Effector memory CD8-positive, alpha-beta T cell (primary cell): ENCODE results near the gene BNC2.

ENCODE experiments used
- ATAC-seq: fragments of 150-1000 bp; cut with Tn5 transposase; replicated peaks from 2 replicates; pipeline ENCODE4 v1.10.0; 2021; ENCODE audit warnings: mild to moderate bottlenecking, moderate library complexity
- DNase-seq, 3 experiments: peaks; one replicate each; pipeline ENCODE4 v3.0.0; 2021
- H3K27ac Mint-ChIP-seq, 2 donors: one replicate each; pipeline ENCODE4 v1.8.0; 2022; ENCODE audit warnings: mild to moderate bottlenecking in 2 of 2, mixed read lengths in 2 of 2, moderate library complexity in 2 of 2
- H3K27me3 Mint-ChIP-seq, 2 donors: one replicate each; pipeline ENCODE4 v1.8.0; 2022; ENCODE audit warnings: mixed read lengths in 2 of 2
- H3K36me3 Mint-ChIP-seq: one replicate; pipeline ENCODE4 v1.8.0; 2022; ENCODE audit warnings: mild to moderate bottlenecking, moderate library complexity, mixed read lengths; ENCODE audit not compliant: insufficient read depth
- H3K4me1 Mint-ChIP-seq, 2 donors: one replicate each; pipeline ENCODE4 v1.8.0; 2022; ENCODE audit warnings: low read depth in 2 of 2, mixed read lengths in 2 of 2
- H3K4me3 Mint-ChIP-seq, 2 donors: one replicate each; pipeline ENCODE4 v1.8.0; 2022; ENCODE audit warnings: mild to moderate bottlenecking in 2 of 2, mixed read lengths in 2 of 2, moderate library complexity in 2 of 2
- H3K9me3 Mint-ChIP-seq, 2 donors: one replicate each; pipeline ENCODE4 v1.8.0; 2022; ENCODE audit warnings: mixed read lengths in 2 of 2

BNC2 gene

GRCh38 chr9:16864649-16865434 is 5.6 kb downstream of the BNC2 start:
- Mint-ChIP-seq H3K9me3 (no peaks in the 10 kb centered on the region), H3K36me3 (peaks cover 3% of the 10 kb centered on the region), H3K4me3 (no peak overlapping the region), H3K27me3 (peaks cover 0 to 10% of the 10 kb centered on the region in 2 donors), H3K4me1 (no peaks in the 10 kb centered on the region), H3K27ac (no peak overlapping the region)
- DNase-seq (no peak), ATAC-seq (no peak)

- no peak for DNase-seq
- no peak overlapping the region for H3K4me3 Mint-ChIP-seq
- H3K9me3 Mint-ChIP-seq = peaks cover 0 to 8% of the 10 kb centered on the region in 2 donors
Observed at GRCh38 chr9:16848179-16848578, 22.3 kb downstream of the BNC2 start.

GRCh38 chr9:16846986-16847385 is 23.5 kb downstream of the BNC2 start:
- ATAC-seq (no peak), DNase-seq (no peak)
- Mint-ChIP-seq H3K27ac (no peak overlapping the region), H3K36me3 (peaks cover 3% of the 10 kb centered on the region), H3K27me3 (no peaks in the 10 kb centered on the region), H3K4me1 (no peaks in the 10 kb centered on the region), H3K9me3 (no peaks in the 10 kb centered on the region), H3K4me3 (no peak overlapping the region)

More at GRCh38 chr9:16848179-16848578, 22.3 kb downstream of the BNC2 start:
- Mint-ChIP-seq H3K27me3 (no peaks in the 10 kb centered on the region), H3K27ac (no peak overlapping the region), H3K4me1 (peaks cover 0 to 7% of the 10 kb centered on the region in 2 donors), H3K36me3 (peaks cover 3% of the 10 kb centered on the region)
- ATAC-seq = no peak

GRCh38 chr9:16846367-16846766 is 24.1 kb downstream of the BNC2 start:
- ATAC-seq (no peak), DNase-seq (no peak)
- Mint-ChIP-seq H3K9me3 (no peaks in the 10 kb centered on the region), H3K4me3 (no peak overlapping the region), H3K27ac (no peak overlapping the region), H3K36me3 (peaks cover 3% of the 10 kb centered on the region), H3K27me3 (no peaks in the 10 kb centered on the region), H3K4me1 (no peaks in the 10 kb centered on the region)

- DNase-seq (no peak), ATAC-seq (no peak)
- no peaks in the 10 kb centered on the region for H3K36me3 Mint-ChIP-seq
- no peaks in the 10 kb centered on the region for H3K27me3 Mint-ChIP-seq
- no peak overlapping the region for H3K4me3 Mint-ChIP-seq
- peaks cover 5 to 8% of the 10 kb centered on the region in 2 donors for H3K9me3 Mint-ChIP-seq
- no peaks in the 10 kb centered on the region for H3K4me1 Mint-ChIP-seq
- no peak overlapping the region for H3K27ac Mint-ChIP-seq
Observed at GRCh38 chr9:16834817-16835216, 35.7 kb downstream of the BNC2 start.

GRCh38 chr9:16833296-16833835 is 37.1 kb downstream of the BNC2 start:
- Mint-ChIP-seq H3K4me1 (no peaks in the 10 kb centered on the region), H3K36me3 (no peaks in the 10 kb centered on the region), H3K9me3 (peaks cover 5 to 8% of the 10 kb centered on the region in 2 donors), H3K4me3 (no peak overlapping the region), H3K27ac (no peak overlapping the region), H3K27me3 (no peaks in the 10 kb centered on the region)
- ATAC-seq (no peak), DNase-seq (no peak)

- Mint-ChIP-seq H3K27me3 (no peaks in the 10 kb centered on the region), H3K4me3 (no peak overlapping the region), H3K4me1 (no peaks in the 10 kb centered on the region), H3K27ac (no peak overlapping the region), H3K9me3 (peaks cover 5 to 8% of the 10 kb centered on the region in 2 donors), H3K36me3 (no peaks in the 10 kb centered on the region)
- ATAC-seq = no peak
- no peak for DNase-seq
Observed at GRCh38 chr9:16832101-16832500, 38.4 kb downstream of the BNC2 start.

GRCh38 chr9:16830806-16831205 is 39.7 kb downstream of the BNC2 start:
- Mint-ChIP-seq H3K4me3 (no peak overlapping the region), H3K36me3 (no peaks in the 10 kb centered on the region), H3K27ac (no peak overlapping the region), H3K27me3 (no peaks in the 10 kb centered on the region), H3K4me1 (no peaks in the 10 kb centered on the region), H3K9me3 (peaks cover 5 to 8% of the 10 kb centered on the region in 2 donors)
- no peak for DNase-seq
- ATAC-seq = no peak

- no peak overlapping the region for H3K4me3 Mint-ChIP-seq
- DNase-seq (no peak), ATAC-seq (no peak)
- no peaks in the 10 kb centered on the region for H3K4me1 Mint-ChIP-seq
- no peak overlapping the region for H3K27ac Mint-ChIP-seq
- no peaks in the 10 kb centered on the region for H3K27me3 Mint-ChIP-seq
- H3K36me3 Mint-ChIP-seq = no peaks in the 10 kb centered on the region
- H3K9me3 Mint-ChIP-seq = peaks cover 2 to 8% of the 10 kb centered on the region in 2 donors
Observed at GRCh38 chr9:16828340-16829281, 41.9 kb downstream of the BNC2 start.

- ATAC-seq (no peak), DNase-seq (no peak)
- Mint-ChIP-seq H3K4me1 (no peaks in the 10 kb centered on the region), H3K9me3 (no peaks in the 10 kb centered on the region), H3K27me3 (no peaks in the 10 kb centered on the region), H3K36me3 (no peaks in the 10 kb centered on the region), H3K27ac (no peak overlapping the region), H3K4me3 (no peak overlapping the region)
Observed at GRCh38 chr9:16825971-16826625, 44.4 kb downstream of the BNC2 start.

GRCh38 chr9:16825331-16825725 is 45.1 kb downstream of the BNC2 start:
- no peaks in the 10 kb centered on the region for H3K9me3 Mint-ChIP-seq
- DNase-seq = no peak
- H3K27ac Mint-ChIP-seq = no peak overlapping the region
- no peaks in the 10 kb centered on the region for H3K4me1 Mint-ChIP-seq
- no peaks in the 10 kb centered on the region for H3K36me3 Mint-ChIP-seq
- no peak for ATAC-seq
- no peaks in the 10 kb centered on the region for H3K27me3 Mint-ChIP-seq
- H3K4me3 Mint-ChIP-seq = no peak overlapping the region

GRCh38 chr9:16824545-16825330 is 45.7 kb downstream of the BNC2 start:
- H3K4me3 Mint-ChIP-seq = no peak overlapping the region
- no peaks in the 10 kb centered on the region for H3K27me3 Mint-ChIP-seq
- H3K27ac Mint-ChIP-seq = peak overlapping the region in 1 of 2 donors; percentile 68
- no peaks in the 10 kb centered on the region for H3K36me3 Mint-ChIP-seq
- no peak for DNase-seq
- no peaks in the 10 kb centered on the region for H3K4me1 Mint-ChIP-seq
- no peak for ATAC-seq
- no peaks in the 10 kb centered on the region for H3K9me3 Mint-ChIP-seq

GRCh38 chr9:16823906-16824305 is 46.6 kb downstream of the BNC2 start:
- Mint-ChIP-seq H3K27ac (no peak overlapping the region), H3K9me3 (no peaks in the 10 kb centered on the region), H3K36me3 (no peaks in the 10 kb centered on the region), H3K4me3 (no peak overlapping the region), H3K4me1 (no peaks in the 10 kb centered on the region), H3K27me3 (no peaks in the 10 kb centered on the region)
- ATAC-seq (no peak), DNase-seq (no peak)
